ENCODE results near the gene TRMT112.

DNA sequence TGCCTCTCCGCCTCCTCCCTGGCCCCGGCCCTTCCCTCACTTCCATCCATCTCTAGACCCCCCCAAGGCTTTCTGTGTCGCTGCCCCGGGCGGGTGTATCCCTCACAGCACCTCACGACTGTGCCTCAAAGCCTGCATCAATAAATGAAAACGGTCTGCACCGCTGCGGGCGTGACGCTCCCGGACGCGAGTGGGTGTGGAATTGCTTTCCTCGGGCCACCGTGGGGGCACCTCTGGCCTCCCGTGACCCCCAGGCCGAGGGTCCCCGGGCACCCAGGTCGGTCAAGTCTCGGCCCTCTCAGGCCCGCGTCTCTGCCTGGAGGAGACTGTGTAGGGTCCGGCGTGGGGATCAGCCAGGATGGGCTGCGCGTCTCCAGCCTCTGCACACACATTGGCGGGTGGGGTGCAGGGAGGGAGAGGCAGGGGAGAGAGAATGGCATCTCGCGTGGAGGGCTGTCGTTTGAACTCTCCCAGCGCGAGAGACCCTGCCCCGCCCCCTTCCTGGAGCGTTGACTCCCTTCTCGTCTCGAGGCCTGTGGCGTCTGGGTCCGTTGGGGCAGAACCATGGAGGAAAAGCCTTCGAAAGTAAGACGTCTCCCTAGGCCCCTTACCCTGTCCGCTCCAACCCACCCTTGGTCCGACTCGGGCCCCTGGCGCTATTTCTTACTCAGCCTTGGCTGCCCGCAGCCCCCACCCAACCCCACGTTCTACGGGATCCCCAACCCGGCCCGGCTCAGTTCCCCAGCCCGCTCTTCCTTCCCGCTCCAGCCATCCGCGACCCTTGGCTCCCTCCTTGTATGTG is 17.3 kb downstream of the TRMT112 start, which contains the start of gene CATSPERZ:
- TF ChIP-seq, protein P1, sequence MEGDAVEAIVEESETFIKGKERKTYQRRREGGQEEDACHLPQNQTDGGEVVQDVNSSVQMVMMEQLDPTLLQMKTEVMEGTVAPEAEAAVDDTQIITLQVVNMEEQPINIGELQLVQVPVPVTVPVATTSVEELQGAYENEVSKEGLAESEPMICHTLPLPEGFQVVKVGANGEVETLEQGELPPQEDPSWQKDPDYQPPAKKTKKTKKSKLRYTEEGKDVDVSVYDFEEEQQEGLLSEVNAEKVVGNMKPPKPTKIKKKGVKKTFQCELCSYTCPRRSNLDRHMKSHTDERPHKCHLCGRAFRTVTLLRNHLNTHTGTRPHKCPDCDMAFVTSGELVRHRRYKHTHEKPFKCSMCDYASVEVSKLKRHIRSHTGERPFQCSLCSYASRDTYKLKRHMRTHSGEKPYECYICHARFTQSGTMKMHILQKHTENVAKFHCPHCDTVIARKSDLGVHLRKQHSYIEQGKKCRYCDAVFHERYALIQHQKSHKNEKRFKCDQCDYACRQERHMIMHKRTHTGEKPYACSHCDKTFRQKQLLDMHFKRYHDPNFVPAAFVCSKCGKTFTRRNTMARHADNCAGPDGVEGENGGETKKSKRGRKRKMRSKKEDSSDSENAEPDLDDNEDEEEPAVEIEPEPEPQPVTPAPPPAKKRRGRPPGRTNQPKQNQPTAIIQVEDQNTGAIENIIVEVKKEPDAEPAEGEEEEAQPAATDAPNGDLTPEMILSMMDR (IDR thresholded peaks at IDR 0.05): no peak
- TF ChIP-seq POLR2A (IDR thresholded peaks at IDR 0.05): no peak
